GM19023 (cell line): ENCODE data around the gene RPL26.

Experiments used
- ATAC-seq: cut with Tn5 transposase; IDR thresholded peaks from one replicate; pipeline ENCODE4 v1.9.1; 2021; ENCODE audit warnings: mild to moderate bottlenecking, moderate library complexity; ENCODE audit not compliant: unreplicated experiment

RPL26 gene

GRCh38 chr17:8332128-8332527 is 50.9 kb downstream of the RPL26 start:
- no peak for ATAC-seq
